ENCODE data around the gene CLMP.

GRCh38 chr11:123238297-123238696, 43.2 kb upstream of the CLMP start:
- TF ChIP-seq, protein P1, sequence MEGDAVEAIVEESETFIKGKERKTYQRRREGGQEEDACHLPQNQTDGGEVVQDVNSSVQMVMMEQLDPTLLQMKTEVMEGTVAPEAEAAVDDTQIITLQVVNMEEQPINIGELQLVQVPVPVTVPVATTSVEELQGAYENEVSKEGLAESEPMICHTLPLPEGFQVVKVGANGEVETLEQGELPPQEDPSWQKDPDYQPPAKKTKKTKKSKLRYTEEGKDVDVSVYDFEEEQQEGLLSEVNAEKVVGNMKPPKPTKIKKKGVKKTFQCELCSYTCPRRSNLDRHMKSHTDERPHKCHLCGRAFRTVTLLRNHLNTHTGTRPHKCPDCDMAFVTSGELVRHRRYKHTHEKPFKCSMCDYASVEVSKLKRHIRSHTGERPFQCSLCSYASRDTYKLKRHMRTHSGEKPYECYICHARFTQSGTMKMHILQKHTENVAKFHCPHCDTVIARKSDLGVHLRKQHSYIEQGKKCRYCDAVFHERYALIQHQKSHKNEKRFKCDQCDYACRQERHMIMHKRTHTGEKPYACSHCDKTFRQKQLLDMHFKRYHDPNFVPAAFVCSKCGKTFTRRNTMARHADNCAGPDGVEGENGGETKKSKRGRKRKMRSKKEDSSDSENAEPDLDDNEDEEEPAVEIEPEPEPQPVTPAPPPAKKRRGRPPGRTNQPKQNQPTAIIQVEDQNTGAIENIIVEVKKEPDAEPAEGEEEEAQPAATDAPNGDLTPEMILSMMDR (IDR thresholded peaks at IDR 0.05) = no peak
- TF ChIP-seq POLR2A (IDR thresholded peaks at IDR 0.05) = no peak

Measured in testis (tissue), 2 donors.